SU-DHL-6 (cell line): Measurements from ENCODE around the gene ZNF512.
"Not testable (repeated sequence)": the region's sequence is repeated elsewhere in the genome, so short reads cannot be mapped to it uniquely, and the experiment has no call there.

Experiments used
- H2AFZ ChIP-seq: fragments of 200-600 bp; sonication (generic); 2 replicates; pipeline ENCODE4 v1.6.1; 2014; ENCODE audit warnings: low read depth, mild to moderate bottlenecking, moderate library complexity, mixed read lengths, antibody characterized with exemption, low read length; ENCODE audit not compliant: severe bottlenecking
- H3F3A ChIP-seq: fragments of 200-600 bp; shearing (Covaris generic); 2 replicates; pipeline ENCODE4 v1.6.0; 2016; ENCODE audit warnings: antibody characterized with exemption, mild to moderate bottlenecking; ENCODE audit not compliant: insufficient read depth
- H3K27ac ChIP-seq: fragments of 200-600 bp; sonication (generic); 2 replicates; pipeline ENCODE4 v1.5.1; 2016; ENCODE audit warnings: low read depth, mild to moderate bottlenecking, low read length, moderate library complexity, mixed read lengths
- H3K27me3 ChIP-seq: fragments of 200-600 bp; sonication (generic), shearing (Covaris generic); 2 replicates; pipeline ENCODE4 v1.6.0; 2014; ENCODE audit warnings: mild to moderate bottlenecking, low read length
- H3K36me3 ChIP-seq: fragments of 200-600 bp; sonication (generic); 2 replicates; pipeline ENCODE4 v1.6.1; 2014; ENCODE audit warnings: mild to moderate bottlenecking, low read length, mixed read lengths
- H3K4me2 ChIP-seq: fragments of 300-600, 200-600 bp; shearing (Covaris generic), sonication (generic); 2 replicates; pipeline ENCODE4 v1.6.0; 2014; ENCODE audit warnings: low read length, low read depth, mild to moderate bottlenecking; ENCODE audit not compliant: poor library complexity, severe bottlenecking
- H3K4me3 ChIP-seq: fragments of 200-600 bp; sonication (generic); 2 replicates; pipeline ENCODE4 v1.5.1; 2014; ENCODE audit warnings: antibody characterized with exemption, low read length, mild to moderate bottlenecking, mixed read lengths; ENCODE audit not compliant: insufficient read depth, poor library complexity, severe bottlenecking
- H3K79me2 ChIP-seq: fragments of 200-600 bp; sonication (generic); 2 replicates; pipeline ENCODE4 v1.6.1; 2014; ENCODE audit warnings: mild to moderate bottlenecking, low read length, moderate library complexity; ENCODE audit not compliant: insufficient read depth
- H3K9ac ChIP-seq: fragments of 200-600 bp; sonication (generic); 2 replicates; pipeline ENCODE4 v1.7.0; 2014; ENCODE audit warnings: mild to moderate bottlenecking, low read length
- H3K9me2 ChIP-seq: fragments of 200-600 bp; sonication (generic); replicated peaks from 2 replicates; pipeline ENCODE4 v1.6.1; 2014; ENCODE audit warnings: low read length; ENCODE audit not compliant: insufficient read depth
- H3K9me3 ChIP-seq: fragments of 200-600 bp; sonication (generic); 2 replicates; pipeline ENCODE4 v1.6.1; 2014; ENCODE audit warnings: low read length, mixed read lengths; ENCODE audit not compliant: insufficient read depth
- H4K20me1 ChIP-seq: fragments of 200-600 bp; sonication (generic); 2 replicates; pipeline ENCODE4 v1.6.1; 2014; ENCODE audit warnings: low read depth, mild to moderate bottlenecking, antibody characterized with exemption, low read length, moderate library complexity, mixed read lengths
- EZH2phosphoT487 ChIP-seq: fragments of 200-600 bp; sonication (generic), shearing (Covaris generic); conservative IDR thresholded peaks from 2 replicates; pipeline ENCODE4 v1.6.1; 2018; ENCODE audit warnings: mild to moderate bottlenecking, antibody characterized with exemption, low read length, moderate library complexity, mixed read lengths
- TF ChIP-seq, protein P1 (sequence below): fragments of 200-600 bp; sonication (generic); IDR thresholded peaks from one replicate; pipeline ENCODE4 v1.5.1; 2017; ENCODE audit warnings: antibody characterized with exemption, mild to moderate bottlenecking, low read length, moderate library complexity; ENCODE audit not compliant: insufficient read depth, poor library complexity, severe bottlenecking

ZNF512 gene

DNA sequence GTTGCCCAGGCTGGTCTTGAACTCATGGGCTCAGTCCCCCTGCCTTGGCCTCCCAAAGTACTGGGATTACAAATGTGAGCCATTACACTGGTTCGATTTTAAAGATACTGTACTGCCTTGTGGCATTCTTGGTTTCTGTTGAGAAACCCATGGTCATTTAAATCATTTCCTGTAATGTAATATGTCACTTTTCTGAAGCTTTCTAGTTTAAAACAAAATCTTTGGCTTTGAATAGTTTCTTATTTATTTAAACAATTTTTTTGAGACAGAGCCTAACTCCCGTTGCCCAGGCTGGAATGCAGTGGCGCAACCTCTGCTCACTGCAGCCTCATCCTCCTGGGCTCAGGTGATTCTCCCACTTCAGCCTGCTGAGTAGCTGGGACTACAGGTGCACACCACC, 8.9 kb downstream of the ZNF512 start:
- no peak overlapping the region for H3K4me3 ChIP-seq
- no peak overlapping the region for H3K4me2 ChIP-seq
- no peaks in the 10 kb centered on the region for H3K9me2 ChIP-seq
- H3K36me3 ChIP-seq, result peaks cover 19% of the 10 kb centered on the region; the same call in 1 of the 2 replicates
- H3K79me2 ChIP-seq, result peaks cover 98% of the 10 kb centered on the region
- no peak overlapping the region for H2AFZ ChIP-seq
- peaks cover 6% of the 10 kb centered on the region; the same call in 1 of the 2 replicates for H3K9me3 ChIP-seq
- H3F3A ChIP-seq, result no peaks in the 10 kb centered on the region
- no peak overlapping the region for H3K9ac ChIP-seq
- H3K27me3 ChIP-seq, result no peaks in the 10 kb centered on the region
- peaks cover 8% of the 10 kb centered on the region for H4K20me1 ChIP-seq
- TF ChIP-seq, protein P1, sequence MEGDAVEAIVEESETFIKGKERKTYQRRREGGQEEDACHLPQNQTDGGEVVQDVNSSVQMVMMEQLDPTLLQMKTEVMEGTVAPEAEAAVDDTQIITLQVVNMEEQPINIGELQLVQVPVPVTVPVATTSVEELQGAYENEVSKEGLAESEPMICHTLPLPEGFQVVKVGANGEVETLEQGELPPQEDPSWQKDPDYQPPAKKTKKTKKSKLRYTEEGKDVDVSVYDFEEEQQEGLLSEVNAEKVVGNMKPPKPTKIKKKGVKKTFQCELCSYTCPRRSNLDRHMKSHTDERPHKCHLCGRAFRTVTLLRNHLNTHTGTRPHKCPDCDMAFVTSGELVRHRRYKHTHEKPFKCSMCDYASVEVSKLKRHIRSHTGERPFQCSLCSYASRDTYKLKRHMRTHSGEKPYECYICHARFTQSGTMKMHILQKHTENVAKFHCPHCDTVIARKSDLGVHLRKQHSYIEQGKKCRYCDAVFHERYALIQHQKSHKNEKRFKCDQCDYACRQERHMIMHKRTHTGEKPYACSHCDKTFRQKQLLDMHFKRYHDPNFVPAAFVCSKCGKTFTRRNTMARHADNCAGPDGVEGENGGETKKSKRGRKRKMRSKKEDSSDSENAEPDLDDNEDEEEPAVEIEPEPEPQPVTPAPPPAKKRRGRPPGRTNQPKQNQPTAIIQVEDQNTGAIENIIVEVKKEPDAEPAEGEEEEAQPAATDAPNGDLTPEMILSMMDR, result no peak
- no peak for TF ChIP-seq EZH2phosphoT487
- H3K27ac ChIP-seq, result no peak overlapping the region

DNA sequence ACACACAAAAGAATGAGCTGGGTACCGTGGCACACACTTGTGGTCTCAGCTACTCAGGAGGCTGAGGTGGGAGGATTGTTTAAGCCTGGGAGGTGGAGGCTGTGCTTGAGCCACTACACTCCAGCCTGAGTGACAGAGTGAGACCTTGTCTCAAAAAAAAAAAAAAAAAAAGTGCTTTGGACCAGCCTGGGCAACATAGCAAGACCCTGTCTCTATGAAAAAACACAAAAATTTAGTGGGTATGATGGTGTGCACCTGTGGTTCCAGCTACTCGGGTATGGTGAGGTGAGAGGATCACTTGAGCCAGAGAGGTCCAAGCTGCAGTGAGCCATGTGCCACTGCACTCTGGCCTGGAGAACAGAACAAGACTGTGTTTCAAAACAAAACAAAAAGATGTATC, 10.4 kb downstream of the ZNF512 start:
- Histone ChIP-seq H2AFZ (no peak overlapping the region), H3K79me2 (peaks cover 98% of the 10 kb centered on the region), H3K9me3 (peaks cover 6% of the 10 kb centered on the region; the same call in 1 of the 2 replicates), H3F3A (no peaks in the 10 kb centered on the region), H3K27ac (no peak overlapping the region), H3K4me3 (no peak overlapping the region), H3K36me3 (peaks cover 19% of the 10 kb centered on the region; the same call in 1 of the 2 replicates), H4K20me1 (peaks cover 5% of the 10 kb centered on the region; the same call in 1 of the 2 replicates), H3K27me3 (no peaks in the 10 kb centered on the region), H3K9ac (no peak overlapping the region), H3K9me2 (no peaks in the 10 kb centered on the region), H3K4me2 (no peak overlapping the region)
- no peak for TF ChIP-seq EZH2phosphoT487
- TF ChIP-seq, protein P1, result no peak

DNA sequence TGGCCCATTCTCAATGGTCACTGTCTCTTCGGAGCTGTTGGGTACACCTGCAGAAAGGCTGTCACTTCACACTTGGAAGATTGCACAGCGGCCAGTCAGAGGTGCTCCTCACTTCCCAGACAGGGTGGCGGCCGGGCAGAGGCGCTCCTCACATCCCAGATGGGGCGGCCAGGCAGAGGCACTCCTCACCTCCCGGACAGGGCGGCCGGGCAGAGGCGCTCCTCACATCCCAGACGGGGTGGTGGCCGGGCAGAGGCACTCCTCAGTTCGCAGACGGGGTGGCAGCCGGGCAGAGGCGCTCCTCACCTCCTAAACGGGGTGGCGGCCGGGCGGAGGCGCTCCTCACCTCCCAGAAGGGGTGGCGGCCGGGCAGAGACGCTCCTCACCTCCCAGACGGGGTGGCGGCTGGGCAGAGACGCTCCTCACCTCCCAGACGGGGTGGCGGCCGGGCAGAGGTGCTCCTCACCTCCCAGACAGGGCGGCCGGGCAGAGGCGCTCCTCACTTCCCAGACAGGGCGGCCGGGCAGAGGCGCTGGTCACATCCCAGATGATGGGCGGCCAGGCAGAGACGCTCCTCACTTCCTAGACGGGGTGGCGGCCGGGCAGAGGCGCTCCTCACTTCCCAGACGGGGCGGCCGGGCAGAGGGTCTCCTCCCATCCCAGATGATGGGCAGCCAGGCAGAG, 11.3 kb downstream of the ZNF512 start:
- not testable (repeated sequence) for H4K20me1 ChIP-seq, H3K9me2 ChIP-seq, H3K9me3 ChIP-seq, H3K27ac ChIP-seq, H3F3A ChIP-seq, H2AFZ ChIP-seq, H3K9ac ChIP-seq, H3K4me3 ChIP-seq, H3K27me3 ChIP-seq, H3K4me2 ChIP-seq
- Histone ChIP-seq H3K79me2 (peaks cover 95% of the 10 kb centered on the region), H3K36me3 (peaks cover 15% of the 10 kb centered on the region; the same call in 1 of the 2 replicates)

GRCh38 chr2:27595412-27595811, 12.6 kb downstream of the ZNF512 start:
- not testable (repeated sequence) for H3K36me3 ChIP-seq, H3K27me3 ChIP-seq, H3K9ac ChIP-seq, H3K27ac ChIP-seq, H3K4me3 ChIP-seq, H4K20me1 ChIP-seq, H3K9me3 ChIP-seq, H3K4me2 ChIP-seq, H2AFZ ChIP-seq, H3F3A ChIP-seq, H3K9me2 ChIP-seq
- peaks cover 82% of the 10 kb centered on the region for H3K79me2 ChIP-seq
